Measurements from ENCODE around the gene LARGE1.

GRCh38 chr22:33706100-33706499, 214.2 kb downstream of the LARGE1 start:
- TF ChIP-seq CTCF (IDR thresholded peaks at IDR 0.05 in 2 of 3, conservative IDR thresholded peaks at IDR 0.05 in 1 of 3; ENCODE audit: borderline replicate concordance in 1 of 3, insufficient read depth in 1 of 3, low read depth in 2 of 3, low read length in 2 of 3) (no peak), JUND (IDR thresholded peaks at IDR 0.05) (no peak), EZH2phosphoT487 (IDR thresholded peaks at IDR 0.05; ENCODE audit: borderline replicate concordance) (no peak), POLR2A (IDR thresholded peaks at IDR 0.05; ENCODE audit: borderline replicate concordance, extremely low read depth, insufficient read depth, insufficient read length) (no peak), POLR2AphosphoS5 (IDR thresholded peaks at IDR 0.05; ENCODE audit: low read depth, low read length) (no peak), MAX (IDR thresholded peaks at IDR 0.05) (no peak), SP1 (IDR thresholded peaks at IDR 0.05; ENCODE audit: low read depth) (no peak), ATF3 (IDR thresholded peaks at IDR 0.05) (no peak), REST (IDR thresholded peaks at IDR 0.05; ENCODE audit: low read depth) (no peak), EZH2 (IDR thresholded peaks at IDR 0.05) (no peak), CEBPB (IDR thresholded peaks at IDR 0.05; ENCODE audit: low read depth) (no peak)
